ENCODE data around the gene SLC9C1.

SLC9C1 gene

DNA sequence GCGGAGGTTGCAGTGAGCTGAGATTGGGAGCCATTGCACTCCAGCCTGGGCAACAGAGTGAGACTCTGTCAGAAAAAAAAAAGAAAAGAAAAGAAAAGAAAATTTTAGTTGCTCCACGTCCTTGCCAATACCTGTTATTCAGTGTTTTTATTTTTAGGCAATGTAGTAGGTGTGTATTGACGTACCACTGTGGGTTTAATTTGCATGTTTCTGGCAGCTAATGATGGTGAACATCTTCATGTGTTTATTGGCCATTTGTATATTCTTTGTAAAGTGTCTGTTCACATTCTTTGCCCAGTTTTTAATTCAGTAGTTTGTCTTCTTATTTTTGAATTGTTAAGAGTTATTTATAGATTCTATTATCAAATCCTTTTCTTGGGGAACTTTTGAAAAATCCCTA is 122.9 kb downstream of the SLC9C1 start:
- H3K4me3 ChIP-seq (ENCODE audit: low read depth, low read length) = no peak overlapping the region
- TF ChIP-seq, protein P1, sequence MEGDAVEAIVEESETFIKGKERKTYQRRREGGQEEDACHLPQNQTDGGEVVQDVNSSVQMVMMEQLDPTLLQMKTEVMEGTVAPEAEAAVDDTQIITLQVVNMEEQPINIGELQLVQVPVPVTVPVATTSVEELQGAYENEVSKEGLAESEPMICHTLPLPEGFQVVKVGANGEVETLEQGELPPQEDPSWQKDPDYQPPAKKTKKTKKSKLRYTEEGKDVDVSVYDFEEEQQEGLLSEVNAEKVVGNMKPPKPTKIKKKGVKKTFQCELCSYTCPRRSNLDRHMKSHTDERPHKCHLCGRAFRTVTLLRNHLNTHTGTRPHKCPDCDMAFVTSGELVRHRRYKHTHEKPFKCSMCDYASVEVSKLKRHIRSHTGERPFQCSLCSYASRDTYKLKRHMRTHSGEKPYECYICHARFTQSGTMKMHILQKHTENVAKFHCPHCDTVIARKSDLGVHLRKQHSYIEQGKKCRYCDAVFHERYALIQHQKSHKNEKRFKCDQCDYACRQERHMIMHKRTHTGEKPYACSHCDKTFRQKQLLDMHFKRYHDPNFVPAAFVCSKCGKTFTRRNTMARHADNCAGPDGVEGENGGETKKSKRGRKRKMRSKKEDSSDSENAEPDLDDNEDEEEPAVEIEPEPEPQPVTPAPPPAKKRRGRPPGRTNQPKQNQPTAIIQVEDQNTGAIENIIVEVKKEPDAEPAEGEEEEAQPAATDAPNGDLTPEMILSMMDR (IDR thresholded peaks at IDR 0.05; ENCODE audit: control insufficient read depth, extremely low read depth, insufficient read depth) = no peak

DNA sequence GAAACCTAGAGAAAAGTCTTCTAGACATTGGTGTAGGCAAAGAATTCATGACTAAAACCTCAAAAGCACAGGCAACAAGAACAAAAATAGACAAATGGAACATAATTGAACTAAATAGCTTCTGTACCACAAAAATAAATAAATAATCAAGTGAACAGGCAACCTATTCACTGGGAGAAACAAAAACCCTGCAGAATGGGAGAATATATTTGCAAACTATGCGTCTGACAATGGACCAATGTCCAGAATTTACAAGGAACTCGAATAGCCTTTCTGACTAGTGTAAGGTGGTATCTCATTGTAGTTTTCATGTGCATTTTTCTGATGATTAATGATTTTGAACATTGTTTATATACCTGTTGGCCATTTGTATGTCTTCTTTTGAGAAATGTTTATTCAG is 124.0 kb downstream of the SLC9C1 start:
- no peak overlapping the region for H3K4me3 ChIP-seq (ENCODE audit: low read depth, low read length)
- no peak for DNase-seq (ENCODE audit: low read depth)
- TF ChIP-seq, protein P1 (IDR thresholded peaks at IDR 0.05; ENCODE audit: control insufficient read depth, extremely low read depth, insufficient read depth) = no peak

More for the DNA sequence above, 122.9 kb downstream of the SLC9C1 start:
- DNase-seq (ENCODE audit: low read depth) = no peak

DNA sequence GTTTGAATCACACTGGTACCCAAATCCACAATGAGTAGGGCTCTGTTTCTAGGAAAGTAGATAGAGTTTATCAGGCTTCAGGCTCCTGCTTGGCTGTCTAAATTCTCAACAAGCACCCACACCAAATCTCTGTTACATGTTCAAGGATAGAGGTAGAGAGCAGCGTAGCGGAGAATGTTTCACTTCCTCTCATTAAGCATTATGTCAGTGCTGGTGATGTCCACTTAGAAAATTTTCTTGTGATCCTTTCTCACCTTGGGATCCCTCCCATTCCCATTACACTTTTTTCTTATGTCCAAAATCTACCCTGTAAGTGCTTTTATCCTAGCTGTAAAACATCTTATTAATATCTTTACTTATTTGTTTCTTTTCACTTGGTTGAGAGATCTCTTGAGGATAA is 126.3 kb downstream of the SLC9C1 start:
- DNase-seq (ENCODE audit: low read depth) = no peak
- TF ChIP-seq, protein P1 (IDR thresholded peaks at IDR 0.05; ENCODE audit: control insufficient read depth, extremely low read depth, insufficient read depth) = no peak
- H3K4me3 ChIP-seq (ENCODE audit: low read depth, low read length) = no peak overlapping the region

DNA sequence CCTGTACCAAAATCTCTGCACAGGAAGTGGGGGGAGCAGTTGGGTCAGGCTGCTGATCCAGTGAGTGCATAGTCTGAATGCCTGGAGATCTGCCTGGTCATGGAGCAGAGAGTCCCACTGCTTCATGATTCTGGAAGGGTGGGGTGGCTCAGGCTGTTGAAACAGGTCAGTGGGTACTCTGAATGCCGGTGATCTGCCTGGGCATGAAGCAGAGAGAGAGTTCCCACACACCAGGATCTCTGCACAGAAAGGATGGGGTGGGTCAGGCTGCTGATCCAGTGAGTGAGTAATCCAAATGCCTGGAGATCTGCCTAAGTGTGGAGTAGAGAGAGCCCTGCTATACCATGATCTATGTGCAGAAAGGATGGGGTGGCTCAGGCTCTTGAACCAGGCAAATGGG is 144.9 kb downstream of the SLC9C1 start:
- H3K4me3 ChIP-seq (ENCODE audit: low read depth, low read length) = no peak overlapping the region
- no peak for DNase-seq (ENCODE audit: low read depth)
- TF ChIP-seq, protein P1 (IDR thresholded peaks at IDR 0.05; ENCODE audit: control insufficient read depth, extremely low read depth, insufficient read depth) = 0 out of 2 replicates have a peak, but pooled peaks have one; percentile 1

DNA sequence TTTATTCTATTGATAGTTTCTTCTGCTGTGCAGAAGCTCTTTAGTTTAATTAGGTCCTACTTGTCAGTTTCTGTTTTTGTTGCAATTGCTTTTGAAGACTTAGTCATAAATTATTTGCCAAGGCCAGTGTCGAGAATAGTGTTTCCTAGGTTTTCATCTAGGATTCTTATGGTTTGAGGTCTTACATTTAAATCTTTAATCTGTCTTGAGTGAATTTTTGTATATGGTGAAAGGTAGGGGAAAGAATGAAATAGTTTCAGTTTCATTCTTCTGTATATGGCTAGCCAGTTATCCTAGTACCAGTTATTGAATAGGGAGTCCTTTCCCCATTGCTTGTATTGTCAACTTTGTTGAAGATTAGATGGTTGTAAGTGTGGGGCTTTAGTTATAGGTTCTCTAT is 150.3 kb downstream of the SLC9C1 start:
- no peak overlapping the region for H3K4me3 ChIP-seq (ENCODE audit: low read depth, low read length)
- TF ChIP-seq, protein P1 (IDR thresholded peaks at IDR 0.05; ENCODE audit: control insufficient read depth, extremely low read depth, insufficient read depth) = no peak
- no peak for DNase-seq (ENCODE audit: low read depth)

DNA sequence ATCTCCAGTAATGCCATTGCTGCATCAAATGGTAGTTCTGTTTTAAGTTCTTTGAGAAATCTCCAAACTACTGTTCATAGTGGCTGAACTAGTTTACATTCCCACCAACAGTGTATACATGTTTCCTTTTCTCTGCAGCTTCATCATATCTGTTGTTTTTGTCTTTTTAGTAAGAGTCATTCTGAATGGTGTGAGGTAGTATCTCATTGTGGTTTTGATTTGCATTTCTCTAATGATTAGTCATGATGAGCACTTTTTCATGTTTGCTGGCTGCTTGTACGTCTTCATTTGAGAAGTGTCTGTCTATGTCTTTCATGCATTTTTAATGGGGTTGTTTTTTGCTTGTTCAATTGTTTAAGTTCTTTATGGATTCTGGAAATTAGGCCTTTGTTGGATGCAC is 150.8 kb downstream of the SLC9C1 start:
- TF ChIP-seq, protein P1 (IDR thresholded peaks at IDR 0.05; ENCODE audit: control insufficient read depth, extremely low read depth, insufficient read depth) = no peak
- H3K4me3 ChIP-seq (ENCODE audit: low read depth, low read length) = no peak overlapping the region
- DNase-seq (ENCODE audit: low read depth) = no peak

DNA sequence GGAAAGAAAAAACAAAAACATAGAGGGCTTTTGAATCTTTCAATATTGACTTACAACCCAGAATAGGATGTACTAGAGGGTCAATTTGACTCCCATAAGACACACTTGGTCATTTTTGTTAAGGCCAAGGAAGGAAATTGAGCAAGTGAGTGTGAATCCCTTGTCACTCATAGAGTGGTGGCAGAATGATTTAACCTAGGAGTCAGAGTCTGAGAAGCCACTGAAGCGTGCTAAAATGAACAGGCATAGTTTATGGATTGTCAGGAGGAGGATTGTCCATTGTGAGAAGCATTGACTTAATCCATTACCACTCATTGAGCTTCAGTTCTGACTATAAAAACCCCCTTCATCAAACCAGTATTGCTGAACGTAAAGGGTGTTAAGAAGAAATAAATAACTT is 152.7 kb downstream of the SLC9C1 start:
- H3K4me3 ChIP-seq (ENCODE audit: low read depth, low read length) = no peak overlapping the region
- no peak for DNase-seq (ENCODE audit: low read depth)
- TF ChIP-seq, protein P1 (IDR thresholded peaks at IDR 0.05; ENCODE audit: control insufficient read depth, extremely low read depth, insufficient read depth) = no peak

Data from LNCaP clone FGC (cell line).